HG03066 (cell line): Measurements from ENCODE around the gene CAMSAP1.

Experiments
- ATAC-seq: cut with Tn5 transposase; IDR thresholded peaks from one replicate; pipeline ENCODE4 v1.9.1; 2021; ENCODE audit warnings: low read depth; ENCODE audit not compliant: unreplicated experiment

The CAMSAP1 gene

GRCh38 chr9:135780626-135781025, 126.7 kb downstream of the CAMSAP1 start:
- ATAC-seq: no peak

DNA sequence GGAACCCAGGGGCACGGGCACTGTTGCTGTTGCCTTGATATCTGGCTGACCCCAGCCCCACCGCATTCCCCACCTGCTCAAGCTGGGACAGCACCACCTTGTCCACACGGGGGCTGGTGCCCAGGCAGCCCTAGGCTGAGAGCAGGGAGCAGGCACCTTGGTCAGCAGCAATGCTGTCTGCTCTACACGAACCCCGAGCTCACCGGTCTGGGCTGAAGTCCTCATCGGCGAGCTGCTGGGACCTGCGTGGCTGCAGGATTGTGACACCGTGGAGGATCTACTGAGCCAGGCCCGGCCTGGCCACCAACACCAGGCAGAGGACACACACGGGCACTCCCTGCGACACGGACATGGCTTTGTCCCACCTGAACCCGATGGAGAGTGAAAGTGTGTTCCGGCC, 127.3 kb downstream of the CAMSAP1 start:
- no peak for ATAC-seq

- ATAC-seq: no peak
Measured at GRCh38 chr9:135779571-135779970, 127.8 kb downstream of the CAMSAP1 start.

DNA sequence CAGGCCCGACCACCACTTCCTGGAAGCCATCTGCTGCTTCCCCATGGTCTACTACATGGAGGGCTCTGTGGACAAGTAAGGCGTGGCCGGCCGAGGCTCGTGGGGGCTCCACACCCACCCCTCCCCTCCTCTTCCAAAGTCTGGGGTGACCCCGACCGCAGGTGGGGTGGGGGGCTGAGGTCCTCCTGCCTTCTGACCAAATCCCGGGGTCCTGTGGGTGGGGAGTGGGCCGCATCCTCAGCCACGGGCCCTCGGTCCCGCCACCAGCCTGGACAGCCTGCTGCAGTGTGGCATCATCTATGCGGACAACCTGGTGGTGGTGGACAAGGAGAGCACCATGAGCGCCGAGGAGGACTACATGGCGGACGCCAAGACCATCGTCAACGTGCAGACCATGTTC, 128.9 kb downstream of the CAMSAP1 start:
- no peak for ATAC-seq

DNA sequence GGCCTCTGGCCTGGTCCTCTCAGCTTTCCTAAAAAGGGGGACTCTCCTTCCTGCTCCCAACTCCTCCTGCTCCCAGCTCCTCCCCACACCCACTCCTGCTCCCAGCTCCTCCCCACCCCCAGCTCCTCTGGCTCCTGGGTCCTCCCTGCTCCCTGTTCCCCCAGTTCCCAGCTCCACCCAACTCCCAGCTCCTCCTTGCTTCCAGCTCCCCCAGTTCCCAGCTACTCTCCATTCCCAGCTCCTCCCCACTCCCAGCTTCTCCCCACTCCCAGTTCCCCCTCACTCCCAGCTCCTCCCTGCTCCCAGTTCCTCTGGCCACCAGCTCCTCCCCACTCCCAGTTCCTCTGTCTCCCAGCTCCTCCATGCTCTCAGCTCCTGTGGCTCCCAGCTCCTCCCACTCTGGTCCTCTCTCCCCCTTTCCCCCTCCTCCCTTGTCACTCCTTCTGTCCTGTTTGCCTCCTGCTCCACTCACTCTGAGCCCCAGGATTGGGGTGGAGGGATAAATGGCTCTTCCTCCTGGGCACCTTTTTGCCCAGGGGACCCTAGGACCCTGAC, 129.6 kb downstream of the CAMSAP1 start:
- ATAC-seq: no peak

- no peak for ATAC-seq
Measured at GRCh38 chr9:135776893-135777622, 130.3 kb downstream of the CAMSAP1 start.

DNA sequence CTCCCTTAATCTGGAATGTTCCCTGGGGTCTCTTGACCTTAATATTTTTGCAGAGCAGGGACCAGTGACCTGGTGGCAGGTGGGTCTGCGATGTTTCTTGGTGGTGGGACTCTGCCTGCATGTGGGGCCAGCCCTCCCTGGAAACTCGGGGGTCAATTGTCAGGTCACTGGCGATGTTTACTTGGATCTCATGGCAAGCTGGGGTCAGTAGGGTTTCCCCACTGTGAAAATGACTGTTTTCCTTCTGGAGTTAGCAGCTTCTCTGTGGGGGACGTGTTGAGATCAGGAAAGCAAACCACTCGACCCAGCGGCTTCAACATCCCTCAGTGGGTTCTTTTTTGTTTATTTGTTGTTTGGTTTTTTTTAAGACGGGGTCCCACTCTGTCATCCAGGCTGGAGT, 131.4 kb downstream of the CAMSAP1 start:
- ATAC-seq: no peak

DNA sequence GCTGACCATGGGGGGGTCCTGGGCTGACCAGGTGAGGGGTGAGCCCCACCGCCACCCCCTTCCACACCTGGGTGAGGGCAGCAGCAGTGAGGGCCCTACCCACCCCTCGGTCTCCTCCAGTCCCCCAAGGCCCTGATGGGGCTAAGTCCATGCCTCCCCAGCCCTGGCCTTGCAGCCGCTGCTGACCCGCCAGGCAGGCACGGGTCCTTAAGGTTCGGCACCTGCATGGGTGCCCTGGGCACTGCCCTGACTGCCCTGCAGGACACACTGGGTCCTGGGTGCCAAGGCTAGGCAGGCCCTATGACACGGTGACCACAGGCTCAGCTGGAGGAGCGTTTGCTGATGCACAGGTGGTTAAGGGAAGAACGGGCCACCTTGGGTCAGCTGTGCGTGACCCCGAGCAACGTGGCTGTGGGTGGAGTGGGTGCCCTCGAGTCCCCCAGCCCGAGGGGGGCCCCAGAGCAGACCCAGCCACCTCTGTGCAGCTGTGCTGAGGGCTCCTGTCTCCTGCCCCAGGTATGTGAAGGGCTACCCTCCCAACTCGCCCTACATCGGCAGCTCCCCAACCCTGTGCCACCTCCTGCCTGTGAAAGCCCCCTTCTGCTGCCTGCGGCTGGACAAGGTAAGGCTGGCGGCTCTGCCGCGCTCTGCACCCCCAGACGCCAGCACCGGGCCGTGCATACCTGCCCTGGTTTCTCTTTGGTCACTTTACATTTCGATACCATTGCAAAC, 132.4 kb downstream of the CAMSAP1 start:
- ATAC-seq: no peak

GRCh38 chr9:135774239-135774747, 133.1 kb downstream of the CAMSAP1 start:
- ATAC-seq: no peak

DNA sequence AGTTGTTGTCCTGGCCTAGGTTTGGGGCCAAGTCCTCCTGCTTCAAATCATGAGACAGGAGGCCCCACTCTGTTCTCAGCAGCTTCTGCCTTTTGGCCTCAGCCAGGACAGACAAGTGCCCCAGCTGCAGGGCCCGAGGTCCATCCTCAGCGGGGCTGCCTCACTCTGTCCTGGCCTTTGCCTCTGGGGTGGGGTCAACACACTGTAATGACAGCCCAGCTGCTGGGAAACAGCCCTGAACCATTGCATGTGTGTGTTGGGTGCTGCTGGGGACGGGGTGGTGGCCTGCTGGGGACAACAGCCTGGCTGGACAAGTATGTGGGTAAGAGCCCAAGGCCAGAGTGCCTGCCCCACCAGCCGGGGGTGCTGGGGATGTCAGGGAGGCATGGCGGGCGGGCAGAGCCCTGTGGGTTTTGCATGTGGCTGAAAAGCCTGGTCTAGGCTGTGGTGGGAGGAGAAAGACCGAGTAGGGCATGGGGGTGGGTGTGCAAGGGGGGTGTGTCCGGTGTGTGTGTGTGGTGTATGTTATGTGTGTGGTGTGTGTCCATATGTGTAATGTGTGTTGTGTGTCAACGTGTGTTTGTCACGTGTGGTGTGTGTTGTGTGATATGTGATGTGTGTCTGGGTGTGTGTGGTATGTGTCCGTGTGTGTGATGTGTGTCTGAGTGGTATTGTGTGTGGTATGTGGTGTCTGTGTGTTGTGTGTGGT, 133.7 kb downstream of the CAMSAP1 start:
- no peak for ATAC-seq

DNA sequence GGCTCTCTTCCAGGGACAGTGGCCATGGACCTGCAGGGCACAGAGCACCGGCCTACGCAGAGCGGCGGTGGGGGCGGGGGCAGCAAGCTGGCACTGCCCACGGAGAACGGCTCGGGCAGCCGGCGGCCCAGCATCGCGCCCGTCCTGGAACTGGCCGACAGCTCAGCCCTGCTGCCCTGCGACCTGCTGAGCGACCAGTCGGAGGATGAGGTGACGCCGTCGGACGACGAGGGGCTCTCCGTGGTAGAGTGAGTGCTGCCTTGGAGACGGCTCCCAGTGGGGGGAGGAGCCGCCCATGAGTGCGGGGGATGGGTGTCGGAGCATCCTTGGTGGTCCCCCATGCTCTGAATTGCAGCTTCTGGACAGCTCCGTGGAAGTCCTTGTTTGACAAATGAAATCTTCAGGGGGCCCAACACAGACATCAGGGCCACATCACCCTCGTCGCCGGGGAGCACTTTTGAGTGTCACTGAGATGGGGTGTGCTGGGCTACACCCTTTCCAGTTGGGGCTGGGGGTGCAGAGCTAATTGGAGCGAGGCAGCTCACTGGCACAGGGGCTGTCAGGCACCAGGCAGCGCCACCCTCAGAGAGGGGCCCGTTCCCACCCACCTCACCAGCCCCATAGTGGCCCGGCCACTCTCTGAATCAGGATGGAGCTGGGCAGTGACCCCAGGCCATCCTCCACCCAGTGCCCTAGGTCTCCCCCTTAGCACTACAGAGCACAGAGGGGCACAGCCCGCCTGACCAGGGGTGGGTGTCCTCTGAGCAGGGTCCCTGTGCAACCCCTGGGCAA, 134.4 kb downstream of the CAMSAP1 start:
- no peak for ATAC-seq

GRCh38 chr9:135772056-135772646, 135.2 kb downstream of the CAMSAP1 start:
- ATAC-seq: no peak

DNA sequence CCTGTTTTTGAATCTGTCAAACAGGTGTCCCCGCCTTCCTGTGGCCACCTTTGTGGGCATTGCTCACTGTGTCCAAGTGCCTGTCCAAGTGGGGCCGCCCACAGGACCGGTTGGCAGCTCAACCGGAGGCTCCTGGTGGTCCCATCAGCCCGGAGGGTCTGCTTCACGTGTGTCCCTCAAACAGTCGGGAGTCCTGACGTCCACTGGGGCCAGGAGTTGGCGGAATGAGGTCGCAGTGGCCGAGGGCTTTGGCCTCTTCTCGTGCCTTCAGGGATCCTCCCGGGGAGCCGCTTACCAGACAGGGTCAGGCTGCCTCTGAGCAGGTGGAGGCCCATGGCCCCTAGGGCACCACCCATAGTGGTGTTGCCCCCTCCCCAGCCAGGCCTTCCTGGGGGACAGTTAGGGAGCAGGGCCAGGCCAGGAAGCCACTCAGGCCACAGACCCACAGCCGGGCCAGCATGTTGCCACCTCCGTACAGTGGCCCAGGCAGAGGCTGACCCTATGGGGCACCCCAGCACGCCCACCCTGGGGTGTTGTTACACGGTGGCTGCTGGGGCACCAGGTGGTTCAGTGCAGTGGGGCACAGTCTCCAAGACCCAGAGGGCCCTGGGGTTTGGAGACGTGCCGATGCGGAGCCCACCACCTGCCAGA, 135.8 kb downstream of the CAMSAP1 start:
- no peak for ATAC-seq

- no peak for ATAC-seq
Measured at GRCh38 chr9:135770771-135771170, 136.6 kb downstream of the CAMSAP1 start.

DNA sequence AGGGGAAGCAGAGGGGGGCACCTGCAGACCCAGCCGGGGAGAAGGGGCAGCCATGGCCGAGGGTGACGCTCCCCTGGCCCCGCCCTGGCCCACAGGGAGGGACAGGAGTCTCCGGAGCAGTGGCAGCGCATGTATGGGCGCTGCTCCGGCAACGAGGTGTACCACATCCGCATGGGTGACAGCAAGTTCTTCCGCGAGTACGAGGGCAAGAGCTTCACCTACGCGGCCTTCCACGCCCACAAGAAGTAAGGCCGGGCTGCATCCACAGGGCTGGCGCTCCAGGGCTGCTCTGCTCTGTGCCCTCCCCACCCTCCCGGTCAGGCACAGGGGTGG, 137.2 kb downstream of the CAMSAP1 start:
- ATAC-seq: no peak

- no peak for ATAC-seq
Measured at GRCh38 chr9:135769489-135770202, 137.7 kb downstream of the CAMSAP1 start.

DNA sequence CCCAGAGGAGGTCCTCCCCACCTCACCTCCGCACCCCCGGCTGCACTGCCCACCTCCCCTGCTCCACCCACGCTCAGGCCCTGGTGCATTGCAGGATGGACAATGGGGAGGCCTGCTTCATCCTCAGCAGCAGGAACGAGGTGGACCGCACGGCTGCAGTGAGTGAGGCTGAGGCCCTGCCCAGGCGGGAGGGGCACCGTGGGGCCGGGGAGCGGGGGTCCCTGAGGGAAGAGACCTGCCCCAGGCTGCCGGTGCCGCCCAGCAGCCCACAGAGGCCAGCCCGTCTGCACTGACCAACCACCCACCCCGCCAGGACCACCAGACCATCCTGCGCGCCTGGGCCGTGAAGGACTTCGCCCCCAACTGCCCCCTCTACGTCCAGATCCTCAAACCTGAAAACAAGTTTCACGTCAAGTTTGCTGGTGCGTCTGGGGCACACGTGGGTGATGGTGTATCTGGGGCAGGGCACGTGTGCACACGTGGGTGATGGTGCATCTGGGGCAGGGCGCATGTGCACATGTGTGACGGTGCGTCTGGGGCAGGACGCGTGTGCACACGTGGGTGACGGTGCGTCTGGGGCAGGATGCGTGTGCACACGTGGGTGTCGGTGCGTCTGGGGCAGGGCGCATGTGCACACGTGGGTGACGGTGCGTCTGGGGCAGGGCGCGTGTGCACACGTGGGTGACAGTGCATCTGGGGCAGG, 138.7 kb downstream of the CAMSAP1 start:
- ATAC-seq: no peak

DNA sequence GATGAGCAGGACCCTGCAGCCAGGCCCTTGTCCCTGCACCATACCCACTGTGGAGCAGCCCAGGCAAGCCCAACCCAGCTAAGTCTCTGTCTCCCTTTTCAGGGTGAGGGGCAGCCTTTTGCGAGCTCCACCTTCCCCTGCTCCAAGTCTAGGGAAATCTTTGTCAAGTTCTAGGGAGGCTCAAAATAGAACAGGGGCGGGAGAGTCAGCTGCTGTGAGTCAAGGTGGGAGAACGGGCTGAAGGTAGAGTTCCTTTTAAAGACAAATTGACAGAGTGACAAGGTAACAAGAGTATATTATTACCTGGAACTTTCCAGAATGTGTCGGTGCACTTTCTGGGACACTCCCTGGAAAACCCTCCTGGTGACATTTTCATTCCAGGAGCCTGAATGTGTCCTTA, 140.6 kb downstream of the CAMSAP1 start:
- no peak for ATAC-seq
